ENCODE data around the gene VSIG10. TPM values are rescaled to one million over a fixed set of nuclear protein-coding genes. Genes with fewer than 3 reads are reported as not detected.

The VSIG10 gene
- total and polyA plus RNA-seq, 2 of the 13 experiments (the other 11 are each of a cell fraction or from before 2014, with no cell fraction given): 25.6 to 42.5 TPM

DNA sequence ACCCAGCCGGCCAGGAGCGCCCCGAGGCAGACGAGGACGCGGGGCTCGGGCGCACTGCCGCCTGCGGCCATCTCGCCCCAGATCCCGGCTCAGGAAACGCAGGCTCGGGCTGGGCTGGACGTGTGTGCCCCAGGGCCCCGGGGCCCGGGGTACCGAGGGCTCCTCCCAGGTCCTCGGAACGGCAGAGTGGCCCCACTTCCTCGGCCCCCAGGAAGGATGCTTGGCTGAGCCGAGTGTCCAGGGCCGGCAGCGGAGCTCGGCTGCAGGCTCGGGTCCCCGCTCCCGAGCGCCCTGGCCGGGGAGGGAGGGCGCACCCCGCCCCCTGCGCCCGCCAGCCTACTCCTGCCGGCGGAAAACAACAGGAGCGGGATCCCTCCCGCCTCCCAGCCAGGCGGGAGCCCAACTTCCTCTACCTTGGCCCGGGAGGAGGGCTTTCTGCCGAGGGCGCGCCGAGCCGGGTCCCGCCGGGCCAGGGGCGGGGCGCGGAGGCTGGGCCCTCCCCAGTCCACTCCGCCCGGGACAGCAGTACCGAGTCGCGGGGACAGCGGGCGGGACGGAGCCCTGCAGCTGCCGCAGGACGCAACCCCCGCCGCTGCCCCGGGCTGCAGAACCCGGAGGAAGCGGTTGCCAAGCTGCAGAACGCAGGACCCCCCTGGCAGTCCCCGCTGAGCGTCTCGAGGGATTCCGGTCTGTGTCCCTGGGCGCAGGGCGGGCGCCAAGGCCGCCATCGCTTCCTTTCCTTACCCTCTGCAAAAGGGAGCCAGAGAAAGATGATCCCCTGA lies at the start of gene VSIG10 (continued):
- TF ChIP-seq, protein P1, sequence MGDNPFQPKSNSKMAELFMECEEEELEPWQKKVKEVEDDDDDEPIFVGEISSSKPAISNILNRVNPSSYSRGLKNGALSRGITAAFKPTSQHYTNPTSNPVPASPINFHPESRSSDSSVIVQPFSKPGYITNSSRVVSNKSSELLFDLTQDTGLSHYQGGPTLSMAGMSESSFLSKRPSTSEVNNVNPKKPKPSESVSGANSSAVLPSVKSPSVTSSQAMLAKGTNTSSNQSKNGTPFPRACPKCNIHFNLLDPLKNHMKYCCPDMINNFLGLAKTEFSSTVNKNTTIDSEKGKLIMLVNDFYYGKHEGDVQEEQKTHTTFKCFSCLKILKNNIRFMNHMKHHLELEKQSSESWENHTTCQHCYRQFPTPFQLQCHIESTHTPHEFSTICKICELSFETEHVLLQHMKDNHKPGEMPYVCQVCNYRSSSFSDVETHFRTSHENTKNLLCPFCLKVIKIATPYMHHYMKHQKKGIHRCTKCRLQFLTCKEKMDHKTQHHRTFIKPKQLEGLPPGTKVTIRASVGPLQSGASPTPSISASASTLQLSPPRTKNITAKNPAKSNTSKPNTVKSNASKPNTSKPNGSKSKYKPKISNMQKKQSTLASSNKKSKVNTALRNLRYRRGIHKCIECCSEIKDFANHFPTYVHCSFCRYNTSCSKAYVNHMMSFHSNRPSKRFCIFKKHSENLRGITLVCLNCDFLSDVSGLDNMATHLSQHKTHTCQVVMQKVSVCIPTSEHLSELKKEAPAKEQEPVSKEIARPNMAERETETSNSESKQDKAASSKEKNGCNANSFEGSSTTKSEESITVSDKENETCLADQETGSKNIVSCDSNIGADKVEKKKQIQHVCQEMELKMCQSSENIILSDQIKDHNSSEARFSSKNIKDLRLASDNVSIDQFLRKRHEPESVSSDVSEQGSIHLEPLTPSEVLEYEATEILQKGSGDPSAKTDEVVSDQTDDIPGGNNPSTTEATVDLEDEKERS (CRISPR knock-in tag; IDR thresholded peaks at IDR 0.05): no peak
- TF ChIP-seq NCOA1 (CRISPR knock-in tag; IDR thresholded peaks at IDR 0.05) (peak; percentile 62; the same call in 1 of the 2 replicates), ZNF883 (CRISPR knock-in tag; IDR thresholded peaks at IDR 0.05; ENCODE audit: not compliant biosample characterization) (peak; percentile 74), TBP (CRISPR knock-in tag; IDR thresholded peaks at IDR 0.05) (no peak), ZFP1 (CRISPR knock-in tag; IDR thresholded peaks at IDR 0.05) (no peak; the same call in 1 of the 2 replicates), ZBTB20 (CRISPR knock-in tag; IDR thresholded peaks at IDR 0.05; ENCODE audit: borderline replicate concordance, low read depth) (no peak), PHF8 (CRISPR knock-in tag; IDR thresholded peaks at IDR 0.05) (peak; percentile 87), MTF1 (CRISPR knock-in tag; IDR thresholded peaks at IDR 0.05) (no peak), THYN1 (CRISPR knock-in tag; IDR thresholded peaks at IDR 0.05; ENCODE audit: borderline replicate concordance, low read depth) (no peak), MED13 (CRISPR knock-in tag; IDR thresholded peaks at IDR 0.05) (no peak), ZNF205 (CRISPR knock-in tag; IDR thresholded peaks at IDR 0.05) (no peak), YEATS4 (CRISPR knock-in tag; IDR thresholded peaks at IDR 0.05; ENCODE audit: borderline replicate concordance) (peak; percentile 74; the same call in 1 of the 2 replicates), THAP11 (CRISPR knock-in tag; IDR thresholded peaks at IDR 0.05) (peak; percentile 56; the same call in 1 of the 2 replicates)
- TF ChIP-seq, protein P2, sequence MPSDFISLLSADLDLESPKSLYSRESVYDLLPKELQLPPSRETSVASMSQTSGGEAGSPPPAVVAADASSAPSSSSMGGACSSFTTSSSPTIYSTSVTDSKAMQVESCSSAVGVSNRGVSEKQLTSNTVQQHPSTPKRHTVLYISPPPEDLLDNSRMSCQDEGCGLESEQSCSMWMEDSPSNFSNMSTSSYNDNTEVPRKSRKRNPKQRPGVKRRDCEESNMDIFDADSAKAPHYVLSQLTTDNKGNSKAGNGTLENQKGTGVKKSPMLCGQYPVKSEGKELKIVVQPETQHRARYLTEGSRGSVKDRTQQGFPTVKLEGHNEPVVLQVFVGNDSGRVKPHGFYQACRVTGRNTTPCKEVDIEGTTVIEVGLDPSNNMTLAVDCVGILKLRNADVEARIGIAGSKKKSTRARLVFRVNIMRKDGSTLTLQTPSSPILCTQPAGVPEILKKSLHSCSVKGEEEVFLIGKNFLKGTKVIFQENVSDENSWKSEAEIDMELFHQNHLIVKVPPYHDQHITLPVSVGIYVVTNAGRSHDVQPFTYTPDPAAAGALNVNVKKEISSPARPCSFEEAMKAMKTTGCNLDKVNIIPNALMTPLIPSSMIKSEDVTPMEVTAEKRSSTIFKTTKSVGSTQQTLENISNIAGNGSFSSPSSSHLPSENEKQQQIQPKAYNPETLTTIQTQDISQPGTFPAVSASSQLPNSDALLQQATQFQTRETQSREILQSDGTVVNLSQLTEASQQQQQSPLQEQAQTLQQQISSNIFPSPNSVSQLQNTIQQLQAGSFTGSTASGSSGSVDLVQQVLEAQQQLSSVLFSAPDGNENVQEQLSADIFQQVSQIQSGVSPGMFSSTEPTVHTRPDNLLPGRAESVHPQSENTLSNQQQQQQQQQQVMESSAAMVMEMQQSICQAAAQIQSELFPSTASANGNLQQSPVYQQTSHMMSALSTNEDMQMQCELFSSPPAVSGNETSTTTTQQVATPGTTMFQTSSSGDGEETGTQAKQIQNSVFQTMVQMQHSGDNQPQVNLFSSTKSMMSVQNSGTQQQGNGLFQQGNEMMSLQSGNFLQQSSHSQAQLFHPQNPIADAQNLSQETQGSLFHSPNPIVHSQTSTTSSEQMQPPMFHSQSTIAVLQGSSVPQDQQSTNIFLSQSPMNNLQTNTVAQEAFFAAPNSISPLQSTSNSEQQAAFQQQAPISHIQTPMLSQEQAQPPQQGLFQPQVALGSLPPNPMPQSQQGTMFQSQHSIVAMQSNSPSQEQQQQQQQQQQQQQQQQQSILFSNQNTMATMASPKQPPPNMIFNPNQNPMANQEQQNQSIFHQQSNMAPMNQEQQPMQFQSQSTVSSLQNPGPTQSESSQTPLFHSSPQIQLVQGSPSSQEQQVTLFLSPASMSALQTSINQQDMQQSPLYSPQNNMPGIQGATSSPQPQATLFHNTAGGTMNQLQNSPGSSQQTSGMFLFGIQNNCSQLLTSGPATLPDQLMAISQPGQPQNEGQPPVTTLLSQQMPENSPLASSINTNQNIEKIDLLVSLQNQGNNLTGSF (CRISPR knock-in tag; IDR thresholded peaks at IDR 0.05): no peak
- TF ChIP-seq, protein P3, sequence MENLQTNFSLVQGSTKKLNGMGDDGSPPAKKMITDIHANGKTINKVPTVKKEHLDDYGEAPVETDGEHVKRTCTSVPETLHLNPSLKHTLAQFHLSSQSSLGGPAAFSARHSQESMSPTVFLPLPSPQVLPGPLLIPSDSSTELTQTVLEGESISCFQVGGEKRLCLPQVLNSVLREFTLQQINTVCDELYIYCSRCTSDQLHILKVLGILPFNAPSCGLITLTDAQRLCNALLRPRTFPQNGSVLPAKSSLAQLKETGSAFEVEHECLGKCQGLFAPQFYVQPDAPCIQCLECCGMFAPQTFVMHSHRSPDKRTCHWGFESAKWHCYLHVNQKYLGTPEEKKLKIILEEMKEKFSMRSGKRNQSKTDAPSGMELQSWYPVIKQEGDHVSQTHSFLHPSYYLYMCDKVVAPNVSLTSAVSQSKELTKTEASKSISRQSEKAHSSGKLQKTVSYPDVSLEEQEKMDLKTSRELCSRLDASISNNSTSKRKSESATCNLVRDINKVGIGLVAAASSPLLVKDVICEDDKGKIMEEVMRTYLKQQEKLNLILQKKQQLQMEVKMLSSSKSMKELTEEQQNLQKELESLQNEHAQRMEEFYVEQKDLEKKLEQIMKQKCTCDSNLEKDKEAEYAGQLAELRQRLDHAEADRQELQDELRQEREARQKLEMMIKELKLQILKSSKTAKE (CRISPR knock-in tag; IDR thresholded peaks at IDR 0.05; ENCODE audit: borderline replicate concordance): peak; percentile 82; the same call in 1 of the 2 replicates
- TF ChIP-seq, protein P4, sequence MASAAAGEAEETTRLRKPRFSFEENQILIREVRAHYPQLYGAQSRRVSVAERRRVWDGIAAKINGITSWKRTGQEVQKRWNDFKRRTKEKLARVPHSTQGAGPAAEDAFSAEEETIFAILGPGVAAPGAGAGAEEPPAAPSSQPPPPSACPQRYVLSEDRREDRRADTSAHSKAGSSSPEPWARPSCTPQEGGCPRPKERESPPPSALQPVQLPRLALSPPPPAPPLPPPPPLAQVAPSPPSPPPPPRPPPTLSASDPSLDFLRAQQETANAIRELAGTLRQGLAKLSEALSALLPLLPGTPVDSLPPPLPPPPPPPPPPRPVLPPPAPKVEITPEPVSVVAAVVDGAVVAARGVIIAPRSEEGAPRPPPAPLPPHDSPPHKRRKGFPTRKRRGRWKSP (CRISPR knock-in tag; IDR thresholded peaks at IDR 0.05): peak; percentile 58; the same call in 1 of the 2 replicates
